Measurements from ENCODE around the gene ARID5B.
"Not testable (repeated sequence)": the region's sequence is repeated elsewhere in the genome, so short reads cannot be mapped to it uniquely, and the experiment has no call there.

ARID5B gene

DNA sequence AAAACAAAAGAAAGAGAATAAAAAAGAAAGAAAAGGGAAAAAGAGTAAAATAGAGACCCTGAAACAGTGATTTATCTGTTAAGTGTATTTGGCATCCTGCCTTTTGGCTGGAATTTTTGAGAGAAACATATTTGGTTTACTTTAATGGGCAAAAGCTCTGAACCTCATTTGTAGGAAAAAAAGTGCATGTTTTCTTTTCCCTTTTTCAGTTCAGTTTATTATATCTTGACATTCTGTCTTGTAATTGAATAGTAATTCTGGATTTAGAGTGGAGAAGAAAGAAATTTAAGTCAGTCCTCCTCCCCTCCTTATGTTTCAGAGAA is 69.5 kb downstream of the ARID5B start:
- DNase-seq, result no peak

GRCh38 chr10:61973169-61973568 is 71.7 kb downstream of the ARID5B start:
- DNase-seq, result no peak

- no peak for DNase-seq
These were observed 72.4 kb downstream of the ARID5B start for GRCh38 chr10:61973906-61974305.

- peak; percentile 85 for DNase-seq
These were observed 73.3 kb downstream of the ARID5B start for GRCh38 chr10:61974601-61975390.

DNA sequence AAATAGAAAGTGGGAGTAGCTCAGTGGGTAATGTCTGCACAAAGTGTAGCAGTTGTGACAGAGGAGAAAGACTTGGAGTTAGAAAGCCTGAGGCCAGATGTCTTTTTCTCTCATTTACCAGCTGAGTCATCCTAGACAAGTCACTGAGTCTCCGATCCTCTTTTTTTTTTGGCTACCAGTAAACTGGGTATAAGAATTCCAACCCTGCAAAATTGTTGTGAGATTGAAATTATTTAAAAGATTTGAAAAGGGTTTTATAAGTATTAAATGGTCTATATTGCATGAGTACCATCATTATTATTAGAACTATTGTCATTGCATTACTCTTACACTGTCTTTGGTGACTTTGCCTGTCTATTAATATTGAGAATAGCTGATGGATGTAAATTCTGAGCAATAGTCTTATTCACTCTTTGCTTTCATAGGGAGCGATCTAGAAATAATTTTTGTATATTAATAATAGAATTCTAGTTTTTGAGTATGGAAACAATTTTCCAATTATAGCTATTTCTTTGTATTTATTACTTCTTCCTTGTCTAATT is 74.0 kb downstream of the ARID5B start:
- no peak for DNase-seq

GRCh38 chr10:61976951-61977721 is 75.6 kb downstream of the ARID5B start:
- DNase-seq, result not testable (repeated sequence)

DNA sequence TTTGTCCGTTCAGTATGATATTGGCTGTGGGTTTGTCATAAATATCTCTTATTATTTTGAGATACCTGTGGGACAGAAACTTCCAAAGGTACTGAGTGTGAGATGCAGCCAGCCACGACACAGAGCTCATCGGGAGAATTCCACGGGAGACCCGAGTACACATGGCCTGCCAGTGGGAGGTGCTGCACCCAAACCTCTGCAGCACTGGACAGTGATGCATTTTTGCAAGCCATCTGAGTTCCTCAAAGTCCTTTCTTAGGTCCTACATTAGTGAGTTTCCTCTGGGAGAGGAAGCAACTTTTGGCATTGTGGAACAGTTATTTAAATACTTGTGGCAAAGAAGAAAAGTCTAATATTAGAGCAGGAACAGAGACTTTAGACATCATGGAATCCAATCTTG is 77.5 kb downstream of the ARID5B start:
- no peak for DNase-seq

- DNase-seq, result no peak
These were observed 80.0 kb downstream of the ARID5B start for GRCh38 chr10:61981460-61981859.

DNA sequence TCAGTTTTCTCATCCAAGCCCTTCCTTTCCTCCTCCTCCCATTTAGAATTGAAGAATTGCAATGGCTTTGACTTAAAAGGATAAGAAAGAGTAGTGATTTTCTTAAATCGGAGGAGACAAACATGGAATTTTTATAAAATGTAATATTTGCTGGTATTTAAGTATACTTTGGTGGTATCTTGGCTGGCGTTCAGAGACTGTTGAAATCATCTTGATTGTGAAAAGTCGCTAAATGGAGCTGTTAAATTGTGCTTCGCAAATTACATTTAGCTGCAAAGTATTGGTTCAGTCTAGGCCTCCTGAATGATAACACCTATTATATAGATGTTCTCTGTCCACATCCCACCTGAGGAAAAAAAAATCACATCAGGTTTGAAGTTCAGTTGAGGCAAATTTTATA is 81.8 kb downstream of the ARID5B start:
- no peak for DNase-seq

- no peak for DNase-seq
These were observed 83.4 kb downstream of the ARID5B start for GRCh38 chr10:61984803-61985418.

GRCh38 chr10:61985715-61986114 is 84.2 kb downstream of the ARID5B start:
- DNase-seq, result no peak

GRCh38 chr10:61986382-61986781 is 84.9 kb downstream of the ARID5B start:
- DNase-seq, result no peak

GRCh38 chr10:61986788-61987492 is 85.4 kb downstream of the ARID5B start:
- DNase-seq, result no peak

DNA sequence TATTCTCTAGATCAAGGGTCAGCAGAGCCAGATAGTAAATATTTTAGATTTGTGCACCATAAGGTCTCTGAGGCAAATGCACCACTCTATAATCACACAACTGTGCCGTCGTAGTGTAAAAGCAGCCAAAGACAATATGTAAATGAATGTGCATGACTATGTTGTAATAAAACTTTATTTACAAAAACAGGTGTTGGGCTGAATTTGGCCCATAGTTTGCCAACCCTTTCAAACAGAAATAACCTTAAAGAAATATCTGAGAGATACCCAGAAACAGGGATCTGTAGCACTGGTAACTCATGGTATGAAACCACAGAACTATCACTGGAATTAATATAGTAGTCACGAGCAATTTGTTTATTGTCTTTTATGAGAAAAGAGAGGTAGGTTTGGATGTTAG is 86.0 kb downstream of the ARID5B start:
- no peak for DNase-seq

DNA sequence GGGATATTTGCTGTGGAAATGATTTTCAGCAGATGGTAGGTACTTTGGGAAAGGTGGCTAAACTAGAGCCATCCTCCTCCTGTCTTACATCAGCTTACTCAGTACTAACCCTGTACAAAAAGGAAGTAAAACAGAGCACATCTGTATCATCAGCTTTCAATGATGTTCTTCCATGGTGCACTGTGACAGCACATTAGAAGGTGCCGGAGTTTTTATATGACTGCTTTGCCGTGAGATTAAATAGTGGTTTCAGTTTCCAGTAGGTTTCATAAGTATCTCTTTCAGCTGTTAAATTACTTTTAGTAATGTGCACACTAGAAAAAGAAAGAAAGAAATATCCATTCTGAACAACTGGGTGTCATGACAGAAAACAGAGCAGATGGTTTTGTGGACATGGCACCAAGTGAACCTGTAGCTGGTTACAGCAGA is 86.5 kb downstream of the ARID5B start:
- DNase-seq, result no peak

- DNase-seq, result no peak
These were observed 88.7 kb downstream of the ARID5B start for GRCh38 chr10:61989995-61990760.

GRCh38 chr10:61990761-61991135 is 89.2 kb downstream of the ARID5B start:
- no peak for DNase-seq

- no peak for DNase-seq
These were observed 89.7 kb downstream of the ARID5B start for GRCh38 chr10:61991166-61991565.

DNA sequence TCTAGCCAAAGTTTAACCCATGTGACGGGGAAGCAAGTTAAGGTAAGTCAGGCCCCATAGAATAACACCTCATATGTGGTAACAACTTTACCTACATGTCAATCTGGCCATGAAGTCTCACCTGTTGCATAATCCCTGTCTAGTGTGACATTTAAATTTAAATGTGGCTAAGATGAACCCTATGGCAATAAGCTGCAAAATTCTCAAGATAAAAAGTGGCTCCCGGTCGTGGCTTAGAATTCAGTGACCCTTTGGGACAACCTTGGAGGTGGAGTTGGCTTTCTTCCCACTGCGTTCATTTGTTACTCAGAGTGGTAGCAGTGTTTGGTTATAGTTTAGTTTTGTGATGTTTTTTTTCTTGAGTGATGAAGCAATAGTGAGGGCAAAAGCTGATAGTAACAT is 90.6 kb downstream of the ARID5B start:
- DNase-seq, result no peak

DNA sequence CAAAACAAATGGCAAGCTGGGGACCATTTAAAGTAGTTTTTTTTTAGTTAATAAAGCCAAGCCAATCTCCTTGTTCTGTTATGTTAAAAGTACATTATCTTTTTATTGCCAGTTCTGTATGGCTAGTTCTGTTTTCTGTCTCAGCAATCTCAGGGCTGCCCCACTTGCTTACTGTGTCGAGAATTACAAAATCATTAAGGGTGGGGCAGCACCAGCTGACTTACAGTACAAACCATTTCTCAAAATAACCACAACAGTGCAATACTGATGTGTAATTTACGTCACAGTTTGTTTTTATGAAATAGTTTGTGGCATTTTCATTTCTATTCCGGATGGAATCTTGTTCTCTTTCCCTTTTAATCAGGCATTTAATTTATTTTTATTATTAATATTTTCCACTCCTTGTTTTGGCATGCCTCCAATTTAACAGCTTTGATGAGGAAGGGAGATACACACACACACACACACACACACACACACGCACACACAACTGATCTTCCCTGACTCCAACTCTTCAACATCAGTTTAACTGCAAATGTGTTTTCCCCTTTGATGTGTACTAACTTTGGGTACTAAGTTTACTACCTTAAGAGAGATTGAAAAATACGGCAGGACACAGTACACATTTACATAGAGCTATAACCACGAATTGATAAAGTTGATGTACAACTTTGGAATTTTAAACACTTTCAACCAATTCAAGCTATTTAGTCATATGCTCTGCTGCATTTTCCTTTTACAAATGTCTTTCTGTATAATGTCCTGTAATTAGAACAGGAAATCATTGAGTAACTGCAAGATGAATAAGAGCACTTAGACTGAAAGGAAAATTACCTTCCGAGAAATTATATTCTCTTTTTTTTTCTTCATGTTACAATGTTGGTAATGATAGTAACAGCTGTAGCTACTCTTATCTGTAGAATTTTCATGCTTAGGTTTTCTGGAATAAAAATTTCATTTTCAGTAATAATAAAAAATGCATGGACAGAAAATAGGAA is 91.5 kb downstream of the ARID5B start:
- DNase-seq, result peak; percentile 53

Measured in right hindlimb (tissue), 1 donor.